Adrenal gland (tissue), 12 donors: ENCODE measurements around the gene RAP1A. TPM values are rescaled to one million over a fixed set of nuclear protein-coding genes. Genes with fewer than 3 reads are reported as not detected.

Source experiments
- DNase-seq, 7 donors: peaks; one replicate each; pipeline ENCODE4 v3.0.0-alpha.2; 2019 to 2020
- H3K27ac ChIP-seq, 5 donors: fragments of 200-600 bp; sonication (generic) in 4 of 5; 1 replicate in 3 of 5; 2 replicates in 2 of 5; pipeline versions ENCODE4 v1.5.1 to v1.8.0; 2016 to 2020; ENCODE audit warnings: mild to moderate bottlenecking in 1 of 5
- H3K27me3 ChIP-seq: fragments of 200-600 bp; 2 replicates; pipeline ENCODE4 v1.8.0; 2021
- H3K36me3 ChIP-seq, 2 donors: fragments of 200-600 bp; replicated peaks in 1 of 2; 1 replicate in 1 of 2; 2 replicates in 1 of 2; pipeline versions ENCODE4 v1.5.1 to v1.8.0; 2018 to 2022
- H3K4me1 ChIP-seq, 2 donors: fragments of 200-600 bp; replicated peaks in 1 of 2; 1 replicate in 1 of 2; 2 replicates in 1 of 2; pipeline versions ENCODE4 v1.5.1 to v1.8.0; 2018 to 2021
- H3K4me3 ChIP-seq, 4 donors: fragments of 200-600 bp; sonication (generic) in 3 of 4; one replicate each; pipeline ENCODE4 v1.5.1; 2016 to 2018
- H3K9me3 ChIP-seq, 3 donors: fragments of 200-600 bp; sonication (generic) in 1 of 3; replicated peaks in 1 of 3; 1 replicate in 2 of 3; 2 replicates in 1 of 3; pipeline versions ENCODE4 v1.5.1 to v1.8.0; 2016 to 2021
- CTCF ChIP-seq, 6 experiments: fragments of 450-650 bp in 4 of 6; fragments of 200-600 bp in 2 of 6; sonication (generic) in 1 of 6; IDR thresholded peaks; 1 replicate in 5 of 6; 2 replicates in 1 of 6; pipeline versions ENCODE4 v1.5.1 to v1.8.0; 2016 to 2021; ENCODE audit warnings: antibody characterized with exemption in 6 of 6, mild to moderate bottlenecking in 2 of 6, moderate library complexity in 1 of 6
- POLR2A ChIP-seq, 2 donors: fragments of 450-650 bp; IDR thresholded peaks; one replicate each; pipeline ENCODE4 v1.6.1; 2017; ENCODE audit warnings: antibody characterized with exemption in 2 of 2, mild to moderate bottlenecking in 2 of 2, moderate library complexity in 1 of 2
- WGBS, 4 donors: extraction: QIAGEN DNeasy Blood & Tissue Kit in 2 of 4; methylation state at CpG; one replicate each; pipeline versions ENCODE4 v1.1.5 to v1.1.7; 2013 to 2017; 5-methylcytosine and 5-hydroxymethylcytosine counted together
- intact Hi-C, 2 donors: fragments of 100-400 bp; cut with DNase I; formaldehyde crosslinking; loops; one replicate each; pipeline versions ENCODE4 v1.14.1 to v1.15.0; 2022 to 2023
- polyA plus RNA-seq, 3 donors: library from polyadenylated mRNA; stranded (reverse); fragments of 200-250 nt in 2 of 3; fragments of 350-450 nt in 1 of 3; fragmentation: Illumina TruSeq in 1 of 3; extraction: RNeasy Lipid Tissue Mini Kit (QIAGEN cat#74804) in 1 of 3; gene quantifications; one replicate each; pipeline ENCODE4 v1.2.3, GENCODE V29; 2013 to 2014
- total RNA-seq, 9 donors: library from RNA; depleted of rRNA in 4 of 9; stranded (reverse); fragments of >200 nt in 4 of 9; fragments of 120-200 nt in 1 of 9; fragmentation: NEBNext Ultra II Directional in 1 of 9; extraction: Animal tissue kit (Norgen Biotek cat#: 25700) in 1 of 9; gene quantifications; one replicate each; pipeline versions ENCODE4 v1.1.0 to v1.2.4, GENCODE V29; 2013 to 2023
- donor health status: healthy with polysubstance abuse.
- donor health status: Bipolar disorder and iron deficiency.
- donor health status: DM: yes; HTN: yes; CAD: no.
- donor health status: DM: no; HTN: no; CAD: no.
- donor health status: DM: no; HTN: no; CAD: no.
- donor health status: DM: yes; HTN: yes; CAD: no.

The RAP1A gene
- total and polyA plus RNA-seq, 12 donors = 23.1 to 157 (median 60.2) TPM

- Histone ChIP-seq H3K4me3 (no peak overlapping the region), H3K27me3 (no peaks in the 10 kb centered on the region), H3K4me1 (peaks cover 0 to 54% of the 10 kb centered on the region in 2 donors), H3K27ac (no peak overlapping the region), H3K9me3 (no peaks in the 10 kb centered on the region), H3K36me3 (no peaks in the 10 kb centered on the region)
- 78 to 92% (median 89%) methylated on average over 2 of the region's 2 CpGs for WGBS, 4 donors
- TF ChIP-seq POLR2A (IDR thresholded peaks at IDR 0.05) = no peak
- TF ChIP-seq CTCF (IDR thresholded peaks at IDR 0.05) = no peak
- intact Hi-C loops = no loop called here
- no peak for DNase-seq
These were observed 15.9 kb downstream of the RAP1A start for GRCh38 chr1:111635324-111636009.

GRCh38 chr1:111638320-111638719 is 18.7 kb downstream of the RAP1A start:
- Histone ChIP-seq H3K4me1 (peaks cover 0 to 36% of the 10 kb centered on the region in 2 donors), H3K4me3 (no peak overlapping the region), H3K36me3 (no peaks in the 10 kb centered on the region), H3K27me3 (no peaks in the 10 kb centered on the region), H3K9me3 (no peaks in the 10 kb centered on the region), H3K27ac (no peak overlapping the region)
- intact Hi-C loops = no loop called here
- WGBS, 4 donors = 84 to 90% (median 86%) methylated on average over 4 of the region's 4 CpGs
- no peak for DNase-seq
- TF ChIP-seq POLR2A (IDR thresholded peaks at IDR 0.05) (no peak), CTCF (IDR thresholded peaks at IDR 0.05) (no peak)

- no peak overlapping the region for H3K4me3 ChIP-seq
- 78 to 96% (median 88%) methylated on average over 3 of the region's 3 CpGs for WGBS, 4 donors
- no peak for TF ChIP-seq CTCF (IDR thresholded peaks at IDR 0.05)
- no peak for TF ChIP-seq POLR2A (IDR thresholded peaks at IDR 0.05)
- intact Hi-C loops = no loop called here
- H3K36me3 ChIP-seq = no peaks in the 10 kb centered on the region
- no peaks in the 10 kb centered on the region for H3K27me3 ChIP-seq
- H3K4me1 ChIP-seq = peaks cover 0 to 30% of the 10 kb centered on the region in 2 donors
- H3K9me3 ChIP-seq = no peaks in the 10 kb centered on the region
- DNase-seq = no peak
- H3K27ac ChIP-seq = no peak overlapping the region
These were observed 20.1 kb downstream of the RAP1A start for GRCh38 chr1:111639602-111640198.

- Histone ChIP-seq H3K27ac (no peak overlapping the region), H3K4me1 (peaks cover 0 to 18% of the 10 kb centered on the region in 2 donors), H3K36me3 (no peaks in the 10 kb centered on the region), H3K27me3 (no peaks in the 10 kb centered on the region), H3K4me3 (no peak overlapping the region), H3K9me3 (no peaks in the 10 kb centered on the region)
- 88 to 92% (median 91%) methylated on average over 2 of the region's 2 CpGs for WGBS, 4 donors
- DNase-seq = no peak
- no peak for TF ChIP-seq CTCF (IDR thresholded peaks at IDR 0.05)
- TF ChIP-seq POLR2A (IDR thresholded peaks at IDR 0.05) = no peak
- intact Hi-C loops = no loop called here
These were observed 23.5 kb downstream of the RAP1A start for GRCh38 chr1:111643097-111643496.
